ENCODE measurements around the gene FOXO1.
A peak's percentile ranks its signal among the peaks of the same experiment; 100 is the strongest.

Gene FOXO1

GRCh38 chr13:40591091-40591490 is 75.3 kb downstream of the FOXO1 start:
- peak overlapping the region; percentile 70 for H3K27ac Mint-ChIP-seq
- no peak overlapping the region for H3K4me3 Mint-ChIP-seq
- no peaks in the 10 kb centered on the region for H3K9me3 Mint-ChIP-seq
- H3K4me1 Mint-ChIP-seq (ENCODE audit: low read depth): peaks cover 99% of the 10 kb centered on the region
- H3K36me3 Mint-ChIP-seq (ENCODE audit: low read depth): peaks cover 8% of the 10 kb centered on the region
- no peaks in the 10 kb centered on the region for H3K27me3 Mint-ChIP-seq

DNA sequence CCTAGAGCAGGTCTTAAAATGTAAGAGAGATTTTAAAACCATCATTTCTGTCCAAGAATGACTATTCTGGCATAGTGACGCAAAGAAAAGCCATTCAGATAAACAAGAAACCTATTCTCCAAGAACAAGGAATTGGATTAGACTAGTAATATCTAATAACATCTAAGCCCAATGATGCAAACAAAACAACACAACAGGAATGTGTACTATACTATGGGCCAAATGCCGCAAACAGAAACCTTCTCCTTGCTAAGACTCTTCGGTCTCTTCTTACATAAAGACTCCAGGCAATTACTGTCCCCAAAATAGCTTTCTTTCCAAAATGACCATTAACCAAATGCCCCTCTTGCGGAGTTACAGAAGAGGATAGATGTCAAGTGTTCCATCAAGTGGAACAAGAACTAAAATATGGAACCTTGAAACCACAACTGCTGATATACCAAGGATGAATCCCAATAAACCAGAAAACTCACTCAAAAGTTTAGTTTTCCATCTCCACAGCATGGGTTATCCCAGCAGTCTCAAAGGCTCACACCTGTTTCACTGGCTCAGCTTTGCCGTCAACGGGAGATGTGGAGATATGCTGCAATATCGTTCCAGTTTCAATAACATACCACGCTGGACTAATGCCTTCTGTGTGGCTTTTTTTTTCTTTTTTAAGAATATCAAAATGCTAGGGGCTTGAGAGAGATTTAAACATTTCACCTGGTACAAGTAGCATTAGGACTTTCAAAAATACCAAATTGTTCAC is 76.2 kb downstream of the FOXO1 start:
- peaks cover 8% of the 10 kb centered on the region for H3K36me3 Mint-ChIP-seq (ENCODE audit: low read depth)
- H3K27me3 Mint-ChIP-seq: no peaks in the 10 kb centered on the region
- H3K4me3 Mint-ChIP-seq: peak overlapping the region; percentile 56
- H3K27ac Mint-ChIP-seq: peak overlapping the region; percentile 88
- peaks cover 99% of the 10 kb centered on the region for H3K4me1 Mint-ChIP-seq (ENCODE audit: low read depth)
- no peaks in the 10 kb centered on the region for H3K9me3 Mint-ChIP-seq

DNA sequence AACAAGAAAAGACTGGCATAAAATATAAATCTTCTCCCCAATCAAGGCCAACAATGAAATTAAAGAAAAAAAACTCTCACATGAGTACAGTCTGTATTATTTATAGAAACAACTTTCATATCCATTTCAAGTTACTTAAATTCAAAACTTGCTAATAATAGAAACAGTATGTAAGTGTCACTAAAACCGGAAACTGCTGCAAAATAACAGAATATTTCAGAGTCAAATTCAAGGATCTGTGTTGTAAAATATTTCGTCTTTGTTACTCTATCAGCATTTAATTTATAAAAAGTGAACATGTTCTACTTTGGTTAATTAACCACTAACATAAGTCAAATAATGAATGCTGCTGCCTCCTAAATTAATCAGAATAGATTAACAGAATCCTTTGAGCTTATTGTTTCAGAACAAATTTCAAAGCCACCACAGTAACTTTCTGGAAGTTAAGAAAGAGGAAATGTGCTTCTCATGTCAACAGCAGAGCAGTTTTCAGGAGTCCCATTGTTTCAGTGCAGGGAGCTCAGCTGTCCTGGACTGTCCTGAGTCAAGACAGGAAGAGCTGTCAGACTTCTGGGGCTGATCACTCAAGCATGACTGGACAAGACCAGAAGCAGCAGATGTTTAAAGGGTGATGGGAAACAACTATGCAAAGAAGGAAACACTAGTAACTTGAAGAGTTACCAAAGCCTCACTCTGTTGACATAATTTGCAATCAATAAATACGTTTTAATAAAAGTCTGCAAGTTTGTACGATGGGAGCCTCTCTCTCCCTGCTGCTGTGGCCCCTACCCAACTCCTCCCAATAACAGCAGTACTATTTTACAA is 76.9 kb downstream of the FOXO1 start:
- H3K4me1 Mint-ChIP-seq (ENCODE audit: low read depth): peaks cover 99% of the 10 kb centered on the region
- peaks cover 8% of the 10 kb centered on the region for H3K36me3 Mint-ChIP-seq (ENCODE audit: low read depth)
- H3K27me3 Mint-ChIP-seq: no peaks in the 10 kb centered on the region
- peak overlapping the region; percentile 88 for H3K27ac Mint-ChIP-seq
- H3K4me3 Mint-ChIP-seq: peak overlapping the region; percentile 56
- no peaks in the 10 kb centered on the region for H3K9me3 Mint-ChIP-seq

- Mint-ChIP-seq H3K9me3 (peaks cover 5% of the 10 kb centered on the region), H3K4me1 (ENCODE audit: low read depth) (peaks cover 96% of the 10 kb centered on the region), H3K27ac (peak overlapping the region; percentile 73), H3K4me3 (peak overlapping the region; percentile 3), H3K36me3 (ENCODE audit: low read depth) (peaks cover 13% of the 10 kb centered on the region), H3K27me3 (no peaks in the 10 kb centered on the region)
Measured at GRCh38 chr13:40588101-40588500, 78.3 kb downstream of the FOXO1 start.

GRCh38 chr13:40586886-40587565 is 79.4 kb downstream of the FOXO1 start:
- H3K36me3 Mint-ChIP-seq (ENCODE audit: low read depth): peaks cover 17% of the 10 kb centered on the region
- peak overlapping the region; percentile 79 for H3K27ac Mint-ChIP-seq
- peaks cover 5% of the 10 kb centered on the region for H3K9me3 Mint-ChIP-seq
- peaks cover 97% of the 10 kb centered on the region for H3K4me1 Mint-ChIP-seq (ENCODE audit: low read depth)
- H3K4me3 Mint-ChIP-seq: peak overlapping the region; percentile 6
- no peaks in the 10 kb centered on the region for H3K27me3 Mint-ChIP-seq

- Mint-ChIP-seq H3K4me3 (peak overlapping the region; percentile 24), H3K27me3 (no peaks in the 10 kb centered on the region), H3K27ac (peak overlapping the region; percentile 79), H3K9me3 (peaks cover 5% of the 10 kb centered on the region), H3K4me1 (ENCODE audit: low read depth) (peaks cover 97% of the 10 kb centered on the region), H3K36me3 (ENCODE audit: low read depth) (peaks cover 15% of the 10 kb centered on the region)
Measured at GRCh38 chr13:40585911-40586471, 80.5 kb downstream of the FOXO1 start.

DNA sequence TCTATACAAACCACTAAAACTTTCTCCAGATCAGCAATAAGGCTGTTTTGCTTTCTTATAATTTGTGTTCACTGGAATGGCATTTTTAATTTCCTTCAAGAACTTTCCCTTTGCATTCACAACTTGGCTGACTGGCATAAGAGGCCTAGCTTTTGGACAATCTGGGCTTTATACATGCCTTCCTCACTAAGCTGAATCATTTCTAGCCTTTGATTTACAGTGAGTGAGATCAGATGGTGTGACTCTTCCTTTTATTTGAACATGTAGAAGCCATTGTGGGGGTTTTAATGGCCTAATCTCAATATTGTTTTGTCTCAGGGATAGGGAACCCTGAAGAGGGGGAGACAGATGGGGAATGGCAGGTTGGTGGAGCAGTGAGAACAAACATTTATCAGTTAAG is 82.7 kb downstream of the FOXO1 start:
- Mint-ChIP-seq H3K4me3 (no peak overlapping the region), H3K27ac (peak overlapping the region; percentile 2), H3K9me3 (peaks cover 5% of the 10 kb centered on the region), H3K4me1 (ENCODE audit: low read depth) (peaks cover 97% of the 10 kb centered on the region), H3K36me3 (ENCODE audit: low read depth) (peaks cover 22% of the 10 kb centered on the region), H3K27me3 (no peaks in the 10 kb centered on the region)

- no peak overlapping the region for H3K4me3 Mint-ChIP-seq
- H3K4me1 Mint-ChIP-seq (ENCODE audit: low read depth): peaks cover 97% of the 10 kb centered on the region
- H3K9me3 Mint-ChIP-seq: peaks cover 5% of the 10 kb centered on the region
- H3K27me3 Mint-ChIP-seq: no peaks in the 10 kb centered on the region
- H3K27ac Mint-ChIP-seq: peak overlapping the region; percentile 49
- H3K36me3 Mint-ChIP-seq (ENCODE audit: low read depth): peaks cover 23% of the 10 kb centered on the region
Measured at GRCh38 chr13:40582531-40582930, 83.9 kb downstream of the FOXO1 start.

GRCh38 chr13:40581277-40581579 is 85.2 kb downstream of the FOXO1 start:
- H3K36me3 Mint-ChIP-seq (ENCODE audit: low read depth): peaks cover 23% of the 10 kb centered on the region
- H3K4me1 Mint-ChIP-seq (ENCODE audit: low read depth): peaks cover 97% of the 10 kb centered on the region
- peak overlapping the region; percentile 86 for H3K27ac Mint-ChIP-seq
- H3K27me3 Mint-ChIP-seq: no peaks in the 10 kb centered on the region
- H3K9me3 Mint-ChIP-seq: peaks cover 5% of the 10 kb centered on the region
- H3K4me3 Mint-ChIP-seq: peak overlapping the region; percentile 30

- Mint-ChIP-seq H3K4me3 (no peak overlapping the region), H3K9me3 (peaks cover 5% of the 10 kb centered on the region), H3K36me3 (ENCODE audit: low read depth) (peaks cover 27% of the 10 kb centered on the region), H3K27ac (peak overlapping the region; percentile 70), H3K27me3 (no peaks in the 10 kb centered on the region), H3K4me1 (ENCODE audit: low read depth) (peaks cover 97% of the 10 kb centered on the region)
Measured at GRCh38 chr13:40580566-40581276, 85.7 kb downstream of the FOXO1 start.

GRCh38 chr13:40579535-40579934 is 86.9 kb downstream of the FOXO1 start:
- Mint-ChIP-seq H3K4me3 (no peak overlapping the region), H3K27me3 (no peaks in the 10 kb centered on the region), H3K9me3 (peaks cover 5% of the 10 kb centered on the region), H3K27ac (peak overlapping the region; percentile 64), H3K4me1 (ENCODE audit: low read depth) (peaks cover 97% of the 10 kb centered on the region), H3K36me3 (ENCODE audit: low read depth) (peaks cover 33% of the 10 kb centered on the region)

DNA sequence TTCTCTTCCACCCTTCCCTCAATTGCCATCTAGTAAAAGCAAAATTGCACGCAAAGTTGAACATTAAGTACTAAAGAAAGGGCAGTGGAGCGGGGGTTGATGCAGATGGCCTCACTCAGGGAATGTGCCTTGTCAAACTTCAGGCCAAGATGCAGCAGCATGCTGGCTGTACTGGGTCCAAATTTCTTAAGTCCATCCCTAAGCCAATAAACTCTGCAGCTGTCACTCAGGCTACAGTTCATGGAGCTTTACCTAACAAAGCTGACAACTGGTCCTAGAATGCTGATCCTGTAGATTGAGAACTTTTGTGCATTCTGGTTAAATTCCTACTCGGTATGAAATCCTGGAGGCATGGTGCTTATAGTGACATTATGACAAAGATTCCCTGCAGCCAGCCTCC is 88.4 kb downstream of the FOXO1 start:
- H3K4me3 Mint-ChIP-seq: no peak overlapping the region
- H3K4me1 Mint-ChIP-seq (ENCODE audit: low read depth): peaks cover 100% of the 10 kb centered on the region
- H3K36me3 Mint-ChIP-seq (ENCODE audit: low read depth): peaks cover 24% of the 10 kb centered on the region
- H3K27me3 Mint-ChIP-seq: no peaks in the 10 kb centered on the region
- no peaks in the 10 kb centered on the region for H3K9me3 Mint-ChIP-seq
- H3K27ac Mint-ChIP-seq: peak overlapping the region; percentile 83

DNA sequence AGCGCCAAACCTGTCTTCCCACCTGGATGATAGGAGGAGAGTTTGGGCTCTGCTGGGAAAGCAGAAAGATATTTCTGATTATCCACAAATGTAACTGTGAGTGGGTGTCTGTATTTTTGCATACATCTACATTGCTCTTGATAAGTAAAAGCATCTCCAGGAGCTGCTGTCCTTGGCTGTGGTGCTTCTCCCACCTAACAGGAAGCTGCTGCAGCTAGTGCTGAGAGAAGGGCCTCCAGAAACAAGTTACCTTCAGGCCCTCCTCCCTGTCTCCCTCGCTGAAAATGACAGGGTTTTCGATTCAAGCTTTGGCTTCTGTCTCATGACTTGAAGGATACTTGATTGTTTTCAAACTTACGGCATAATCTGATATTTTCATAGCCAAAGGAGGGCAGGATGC is 90.1 kb downstream of the FOXO1 start:
- peaks cover 99% of the 10 kb centered on the region for H3K4me1 Mint-ChIP-seq (ENCODE audit: low read depth)

GRCh38 chr13:40572961-40573360 is 93.5 kb downstream of the FOXO1 start:
- H3K27me3 Mint-ChIP-seq: no peaks in the 10 kb centered on the region
- H3K4me3 Mint-ChIP-seq: peak overlapping the region; percentile 28
- peaks cover 99% of the 10 kb centered on the region for H3K4me1 Mint-ChIP-seq (ENCODE audit: low read depth)
- H3K36me3 Mint-ChIP-seq (ENCODE audit: low read depth): peaks cover 13% of the 10 kb centered on the region
- H3K9me3 Mint-ChIP-seq: no peaks in the 10 kb centered on the region
- H3K27ac Mint-ChIP-seq: peak overlapping the region; percentile 69

More for the DNA sequence above, 90.1 kb downstream of the FOXO1 start:
- Mint-ChIP-seq H3K27ac (peak overlapping the region; percentile 57), H3K36me3 (ENCODE audit: low read depth) (peaks cover 18% of the 10 kb centered on the region), H3K9me3 (no peaks in the 10 kb centered on the region), H3K4me3 (no peak overlapping the region), H3K27me3 (no peaks in the 10 kb centered on the region)
